H1 (cell line): ENCODE results near the gene CIROP.
"Not testable (repeated sequence)": the region's sequence is repeated elsewhere in the genome, so short reads cannot be mapped to it uniquely, and the experiment has no call there.

Experiments used
- EZH2 ChIP-seq: fragments of 200-600 bp; sonication (generic); IDR thresholded peaks from 2 replicates; pipeline ENCODE4 v1.7.1; 2012; ENCODE audit warnings: low read depth, mild to moderate bottlenecking, moderate library complexity, low read length, inconsistent platforms; ENCODE audit not compliant: severe bottlenecking
- FOSL1 ChIP-seq: IDR thresholded peaks from 2 replicates; pipeline ENCODE4 v1.6.1; 2011; ENCODE audit warnings: mild to moderate bottlenecking, low read depth, low read length, moderate library complexity; ENCODE audit not compliant: insufficient read depth
- KDM1A ChIP-seq: fragments of 200-600, 300-600 bp; sonication (generic); IDR thresholded peaks from 2 replicates; pipeline ENCODE4 v1.7.1; 2016; ENCODE audit warnings: mild to moderate bottlenecking, low read length, borderline replicate concordance
- RAD21 ChIP-seq, 2 experiments: IDR thresholded peaks in 1 of 2; conservative IDR thresholded peaks in 1 of 2; 2 replicates each; pipeline ENCODE4 v1.6.1; 2011; ENCODE audit warnings: low read depth in 2 of 2, low read length in 2 of 2, improper control_type of control experiment in 1 of 2, inconsistent platforms in 1 of 2, mild to moderate bottlenecking in 1 of 2, moderate library complexity in 1 of 2
- RBBP5 ChIP-seq: IDR thresholded peaks from 2 replicates; pipeline ENCODE4 v1.7.1; 2012; ENCODE audit warnings: low read depth, mild to moderate bottlenecking, inconsistent platforms, low read length, moderate library complexity, borderline replicate concordance
- RFX5 ChIP-seq: IDR thresholded peaks from 2 replicates; pipeline ENCODE4 v1.6.1; 2011; ENCODE audit warnings: low read depth, low read length, improper control_type of control experiment, borderline replicate concordance
- SIN3A ChIP-seq, 2 experiments: IDR thresholded peaks in 1 of 2; conservative IDR thresholded peaks in 1 of 2; 2 replicates each; pipeline ENCODE4 v1.6.1; 2011 to 2012; ENCODE audit warnings: low read length in 2 of 2, improper control_type of control experiment in 1 of 2, low read depth in 1 of 2, mild to moderate bottlenecking in 1 of 2
- SP2 ChIP-seq: IDR thresholded peaks from 2 replicates; pipeline ENCODE4 v1.6.1; 2012; ENCODE audit warnings: mild to moderate bottlenecking, low read length, inconsistent platforms
- TAF1 ChIP-seq: IDR thresholded peaks from 2 replicates; pipeline ENCODE4 v1.6.1; 2011; ENCODE audit warnings: mild to moderate bottlenecking, low read depth, low read length
- ZNF274 ChIP-seq: IDR thresholded peaks from 2 replicates; pipeline ENCODE4 v1.7.0; 2012; ENCODE audit warnings: low read length, borderline replicate concordance; ENCODE audit errors: extremely low read depth
- TF ChIP-seq, protein P1 (sequence below), 3 experiments: IDR thresholded peaks; 1 replicate in 2 of 3; 2 replicates in 1 of 3; pipeline versions ENCODE4 v1.5.1 to v1.6.1; 2011; ENCODE audit warnings: low read length in 3 of 3, mild to moderate bottlenecking in 3 of 3, inconsistent platforms in 2 of 3, low read depth in 1 of 3, moderate library complexity in 1 of 3; ENCODE audit not compliant: insufficient read depth in 1 of 3; ENCODE audit errors: control extremely low read depth in 1 of 3
- TF ChIP-seq, protein P2 (sequence below): IDR thresholded peaks from 2 replicates; pipeline ENCODE4 v1.6.1; 2012; ENCODE audit warnings: inconsistent platforms

DNA sequence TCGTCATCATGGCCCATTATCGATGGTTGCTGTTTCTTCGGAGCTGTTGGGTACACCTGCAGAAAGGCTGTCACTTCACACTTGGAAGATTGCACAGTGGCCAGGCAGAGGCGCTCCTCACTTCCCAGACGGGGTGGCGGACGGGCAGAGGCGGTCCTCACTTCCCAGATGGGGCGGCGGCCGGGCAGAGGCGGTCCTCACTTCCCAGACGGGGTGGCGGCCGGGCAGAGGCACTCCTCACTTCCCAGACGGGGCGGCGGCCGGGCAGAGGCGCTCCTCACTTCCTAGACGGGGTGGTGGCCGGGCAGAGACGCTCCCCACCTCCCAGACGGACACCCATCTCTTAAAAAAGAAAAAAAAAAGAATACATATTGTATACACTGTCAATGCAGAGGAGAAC, 3.4 kb upstream of the CIROP start:
- TF ChIP-seq, protein P1, sequence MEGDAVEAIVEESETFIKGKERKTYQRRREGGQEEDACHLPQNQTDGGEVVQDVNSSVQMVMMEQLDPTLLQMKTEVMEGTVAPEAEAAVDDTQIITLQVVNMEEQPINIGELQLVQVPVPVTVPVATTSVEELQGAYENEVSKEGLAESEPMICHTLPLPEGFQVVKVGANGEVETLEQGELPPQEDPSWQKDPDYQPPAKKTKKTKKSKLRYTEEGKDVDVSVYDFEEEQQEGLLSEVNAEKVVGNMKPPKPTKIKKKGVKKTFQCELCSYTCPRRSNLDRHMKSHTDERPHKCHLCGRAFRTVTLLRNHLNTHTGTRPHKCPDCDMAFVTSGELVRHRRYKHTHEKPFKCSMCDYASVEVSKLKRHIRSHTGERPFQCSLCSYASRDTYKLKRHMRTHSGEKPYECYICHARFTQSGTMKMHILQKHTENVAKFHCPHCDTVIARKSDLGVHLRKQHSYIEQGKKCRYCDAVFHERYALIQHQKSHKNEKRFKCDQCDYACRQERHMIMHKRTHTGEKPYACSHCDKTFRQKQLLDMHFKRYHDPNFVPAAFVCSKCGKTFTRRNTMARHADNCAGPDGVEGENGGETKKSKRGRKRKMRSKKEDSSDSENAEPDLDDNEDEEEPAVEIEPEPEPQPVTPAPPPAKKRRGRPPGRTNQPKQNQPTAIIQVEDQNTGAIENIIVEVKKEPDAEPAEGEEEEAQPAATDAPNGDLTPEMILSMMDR (IDR thresholded peaks at IDR 0.05; ENCODE audit: control extremely low read depth in 1 of 3, insufficient read depth in 1 of 3, low read depth in 1 of 3, low read length in 3 of 3), result not testable (repeated sequence)
- TF ChIP-seq SIN3A (conservative IDR thresholded peaks at IDR 0.05 in 1 of 2, IDR thresholded peaks at IDR 0.05 in 1 of 2; ENCODE audit: low read depth in 1 of 2, low read length in 2 of 2); RFX5; RBBP5; SP2; TAF1; RAD21 (IDR thresholded peaks at IDR 0.05 in 1 of 2, conservative IDR thresholded peaks at IDR 0.05 in 1 of 2; ENCODE audit: low read depth in 2 of 2, low read length in 2 of 2); EZH2; FOSL1; KDM1A; ZNF274: not testable (repeated sequence)
- TF ChIP-seq, protein P2, sequence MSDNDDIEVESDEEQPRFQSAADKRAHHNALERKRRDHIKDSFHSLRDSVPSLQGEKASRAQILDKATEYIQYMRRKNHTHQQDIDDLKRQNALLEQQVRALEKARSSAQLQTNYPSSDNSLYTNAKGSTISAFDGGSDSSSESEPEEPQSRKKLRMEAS, result not testable (repeated sequence)
